SW480 (cell line): Measurements from ENCODE around the gene KRT15.

Experiments used
- DNase-seq: peaks from one replicate; pipeline ENCODE4 v3.0.0-alpha.2; 2016; ENCODE audit warnings: low spot score

KRT15 gene

GRCh38 chr17:41504246-41504977, 14.3 kb downstream of the KRT15 start:
- DNase-seq: no peak

GRCh38 chr17:41503202-41503601, 15.5 kb downstream of the KRT15 start:
- DNase-seq: no peak

GRCh38 chr17:41500131-41500911, 18.4 kb downstream of the KRT15 start:
- peak; percentile 83 for DNase-seq

GRCh38 chr17:41499714-41500113, 19.0 kb downstream of the KRT15 start:
- no peak for DNase-seq

GRCh38 chr17:41498276-41498675, 20.4 kb downstream of the KRT15 start:
- DNase-seq: no peak

- DNase-seq: peak; percentile 93
Measured at GRCh38 chr17:41496803-41497484, 21.7 kb downstream of the KRT15 start.

GRCh38 chr17:41494524-41494923, 24.2 kb downstream of the KRT15 start:
- peak; percentile 47 for DNase-seq

- DNase-seq: peak; percentile 75
Measured at GRCh38 chr17:41492771-41493170, 25.9 kb downstream of the KRT15 start.

GRCh38 chr17:41492351-41492750, 26.3 kb downstream of the KRT15 start:
- no peak for DNase-seq

GRCh38 chr17:41491476-41491875, 27.2 kb downstream of the KRT15 start:
- no peak for DNase-seq

GRCh38 chr17:41490000-41490990, 28.4 kb downstream of the KRT15 start:
- DNase-seq: peak; percentile 44

- no peak for DNase-seq
Measured at GRCh38 chr17:41489531-41489930, 29.2 kb downstream of the KRT15 start, which contains the start of gene KRT36. TSS of gene KRT36 (minus strand) at chr17:41489910. CDS start at chr17:41489864, 46 bp downstream.

GRCh38 chr17:41486809-41487530, 31.7 kb downstream of the KRT15 start:
- DNase-seq: no peak

GRCh38 chr17:41486316-41486715, 32.4 kb downstream of the KRT15 start:
- no peak for DNase-seq

GRCh38 chr17:41484920-41485904, 33.5 kb downstream of the KRT15 start:
- no peak for DNase-seq

GRCh38 chr17:41483991-41484826, 34.5 kb downstream of the KRT15 start:
- no peak for DNase-seq

GRCh38 chr17:41483531-41483930, 35.2 kb downstream of the KRT15 start:
- no peak for DNase-seq

GRCh38 chr17:41481036-41481435, 37.7 kb downstream of the KRT15 start, which contains the start of gene KRT35:
TSS of gene KRT35 (minus strand) at chr17:41481151. CDS start at chr17:41481097, 54 bp downstream.
- no peak for DNase-seq
